GM12878 (cell line): ENCODE data around the gene HSPA1B. TPM values are rescaled to one million over a fixed set of nuclear protein-coding genes. Genes with fewer than 3 reads are reported as not detected.

ENCODE experiments used
- ATAC-seq: fragments of 200-7000 bp; cut with Tn5 transposase; 3 replicates; pipeline ENCODE4 v1.9.1; 2020; ENCODE audit warnings: mild to moderate bottlenecking, moderate library complexity
- BruUV-seq: library from RNA; stranded (reverse); fragments of 400-500 nt; replicated peaks from 2 replicates; lab custom pipeline; 2021; lab: Mats Ljungman, UMichigan
- CTCF ChIA-PET: fragments of 300-600 bp; sonication (Branson Sonifier 250); formaldehyde crosslinking; extraction: SDS; loops from one replicate; lab custom pipeline; 2021; ENCODE audit warnings: inconsistent platforms; lab: Yijun Ruan, JAX
- POLR2A ChIA-PET: fragments of 350-600 bp; formaldehyde crosslinking; extraction: SDS; loops from one replicate; lab custom pipeline; 2021; ENCODE audit warnings: inconsistent platforms; lab: Charles Lee
- RAD21 ChIA-PET: fragments of 300-600 bp; sonication (Branson Sonifier 250); formaldehyde crosslinking; loops from one replicate; lab custom pipeline; 2023; ENCODE audit warnings: antibody characterized with exemption; ENCODE audit not compliant: unreplicated experiment; lab: Charles Lee
- SMC1A ChIA-PET: fragments of 300-600 bp; sonication (Branson Sonifier 250); formaldehyde crosslinking; loops from one replicate; lab custom pipeline; 2023; ENCODE audit not compliant: unreplicated experiment, uncharacterized antibody; lab: Charles Lee
- DNase-seq: peaks from one replicate; pipeline ENCODE4 v3.0.0-alpha.2; 2011; ENCODE audit warnings: low read depth, low spot score
- FAIRE-seq: peaks from 3 replicates; lab custom pipeline; 2011; peaks lifted over from hg19 to GRCh38; lab: Jason Lieb, UNC
- H2AFZ ChIP-seq: 2 replicates; pipeline ENCODE4 v1.6.0; 2011; ENCODE audit warnings: low read depth, low read length, control low read depth; ENCODE audit not compliant: control insufficient read depth
- H3K27ac ChIP-seq: 2 replicates; pipeline ENCODE4 v1.5.1; 2011; ENCODE audit warnings: control low read depth; ENCODE audit not compliant: control insufficient read depth, insufficient read depth
- H3K27me3 ChIP-seq, 2 experiments: replicated peaks in 1 of 2; 2 replicates each; pipeline versions ENCODE4 v1.6.0 to v1.6.1; 2011; ENCODE audit warnings: low read length in 1 of 2; ENCODE audit not compliant: control insufficient read depth in 2 of 2, insufficient read depth in 2 of 2
- H3K36me3 ChIP-seq, 2 experiments: 2 replicates each; pipeline ENCODE4 v1.5.1; 2011; ENCODE audit warnings: low read length in 1 of 2; ENCODE audit not compliant: control insufficient read depth in 2 of 2, insufficient read depth in 2 of 2
- H3K4me1 ChIP-seq: 2 replicates; pipeline ENCODE4 v1.6.1; 2011; ENCODE audit warnings: mild to moderate bottlenecking, low read length, moderate library complexity, mixed read lengths; ENCODE audit not compliant: control insufficient read depth, insufficient read depth
- H3K4me2 ChIP-seq: 2 replicates; pipeline ENCODE4 v1.6.0; 2011; ENCODE audit warnings: control low read depth; ENCODE audit not compliant: control insufficient read depth, insufficient read depth
- H3K4me3 ChIP-seq: fragments of 200-600 bp; sonication (generic); 2 replicates; pipeline ENCODE4 v1.5.1; 2016
- H3K79me2 ChIP-seq: 2 replicates; pipeline ENCODE4 v1.6.0; 2011; ENCODE audit warnings: low read length; ENCODE audit not compliant: control insufficient read depth, insufficient read depth
- H3K9ac ChIP-seq: 2 replicates; pipeline ENCODE4 v1.8.0; 2011; ENCODE audit warnings: low read length, control low read depth, mixed read lengths; ENCODE audit not compliant: control insufficient read depth, insufficient read depth
- H3K9me3 ChIP-seq: replicated peaks from 3 replicates; pipeline ENCODE4 v1.5.1; 2011; ENCODE audit warnings: mild to moderate bottlenecking, low read length; ENCODE audit not compliant: control insufficient read depth, insufficient read depth
- H4K20me1 ChIP-seq: 2 replicates; pipeline ENCODE4 v1.6.0; 2011; ENCODE audit not compliant: control insufficient read depth, insufficient read depth
- BMI1 ChIP-seq: fragments of 450-650 bp; IDR thresholded peaks from 2 replicates; pipeline ENCODE4 v1.6.1; 2016; ENCODE audit warnings: mild to moderate bottlenecking, moderate library complexity, borderline replicate concordance
- CHD4 ChIP-seq: fragments of 200-600 bp; sonication (generic); IDR thresholded peaks from 2 replicates; pipeline ENCODE4 v1.6.1; 2016; ENCODE audit warnings: mild to moderate bottlenecking
- DPF2 ChIP-seq: fragments of 450-650 bp; IDR thresholded peaks from 2 replicates; pipeline ENCODE4 v1.6.1; 2017; ENCODE audit warnings: mild to moderate bottlenecking
- E2F4 ChIP-seq: IDR thresholded peaks from 2 replicates; pipeline ENCODE4 v1.6.1; 2012; ENCODE audit warnings: low read depth, low read length, improper control_type of control experiment
- EED ChIP-seq: sonication (generic); IDR thresholded peaks from 2 replicates; pipeline ENCODE4 v1.6.1; 2016; ENCODE audit warnings: antibody characterized with exemption, low read depth
- IRF3 ChIP-seq: fragments of 450-650 bp; IDR thresholded peaks from 2 replicates; pipeline ENCODE4 v1.6.1; 2014; ENCODE audit warnings: mild to moderate bottlenecking
- KDM1A ChIP-seq: fragments of 200-600 bp; sonication (generic); IDR thresholded peaks from 2 replicates; pipeline ENCODE4 v1.6.1; 2016; ENCODE audit warnings: borderline replicate concordance
- MEF2B ChIP-seq: fragments of 450-650 bp; IDR thresholded peaks from 2 replicates; pipeline ENCODE4 v1.6.1; 2018; ENCODE audit warnings: mild to moderate bottlenecking, moderate library complexity; ENCODE audit not compliant: partially characterized antibody, poor library complexity, severe bottlenecking
- PAX8 ChIP-seq: fragments of 450-650 bp; IDR thresholded peaks from 2 replicates; pipeline ENCODE4 v1.6.1; 2017; ENCODE audit warnings: mild to moderate bottlenecking, moderate library complexity
- PML ChIP-seq: IDR thresholded peaks from 2 replicates; pipeline ENCODE4 v1.6.1; 2012; ENCODE audit warnings: low read length, inconsistent platforms
- POLR2A ChIP-seq: IDR thresholded peaks from 2 replicates; pipeline ENCODE4 v1.6.1; 2011; ENCODE audit warnings: low read depth, mild to moderate bottlenecking, low read length
- RAD51 ChIP-seq: fragments of 450-650 bp; IDR thresholded peaks from 2 replicates; pipeline ENCODE4 v1.6.1; 2016; ENCODE audit warnings: moderate library complexity, mild to moderate bottlenecking, inconsistent platforms
- SMAD5 ChIP-seq: IDR thresholded peaks from 2 replicates; pipeline ENCODE4 v1.6.1; 2016; ENCODE audit warnings: antibody characterized with exemption, low read depth
- SPI1 ChIP-seq: IDR thresholded peaks from 2 replicates; pipeline ENCODE4 v1.6.1; 2011; ENCODE audit warnings: low read depth, mild to moderate bottlenecking, low read length, moderate library complexity, borderline replicate concordance; ENCODE audit not compliant: insufficient read depth
- WRNIP1 ChIP-seq: IDR thresholded peaks from 2 replicates; pipeline ENCODE4 v1.6.1; 2011; ENCODE audit warnings: low read depth, low read length, improper control_type of control experiment, borderline replicate concordance
- ZNF384 ChIP-seq: IDR thresholded peaks from 2 replicates; pipeline ENCODE4 v1.6.1; 2012; ENCODE audit warnings: low read depth, mild to moderate bottlenecking, low read length, improper control_type of control experiment, borderline replicate concordance
- WGBS: methylation state at CpG from one replicate; pipeline ENCODE4 v1.1.6; 2016; ENCODE audit warnings: low lambda C conversion rate; ENCODE audit not compliant: insufficient replicate concordance, insufficient coverage; ENCODE audit errors: missing lambda C conversion rate; 5-methylcytosine and 5-hydroxymethylcytosine counted together
- in situ Hi-C: fragments of 300-500 bp; cut with MboI; formaldehyde crosslinking; loops from 9 replicates; pipeline ENCODE4 v1.14.3; 2018; ENCODE audit warnings: mixed read lengths
- intact Hi-C: fragments of 100-400 bp; cut with micrococcal nuclease; formaldehyde crosslinking; loops from one replicate; pipeline ENCODE4 v1.14.2; 2022; ENCODE audit not compliant: unreplicated experiment
- polyA plus RNA-seq, 11 experiments: library from polyadenylated mRNA; depleted of rRNA in 4 of 11; unstranded in 6 of 11; stranded (reverse) in 5 of 11; fragments of >200 nt; fragmentation: Nextera tagmentation in 4 of 11; fragmentation: Illumina TruSeq in 1 of 11; extraction: Ambion mirVana in 4 of 11; extraction: Trizol in 1 of 11; gene quantifications; 1 replicate in 1 of 11; 2 replicates in 10 of 11; pipeline versions ENCODE4 v1.2.1 to v1.2.3, GENCODE V29; 2011 to 2016; ENCODE audit warnings: inconsistent platforms in 2 of 11, missing spikeins in 2 of 11, low read depth in 1 of 11
- total RNA-seq, 4 experiments: library from RNA; depleted of rRNA in 3 of 4; stranded (reverse); fragments of >200 nt in 3 of 4; fragmentation: Illumina TruSeq in 1 of 4; extraction: Trizol in 1 of 4; gene quantifications; 2 replicates each; pipeline versions ENCODE4 v1.2.1 to v1.2.3, GENCODE V29; 2013 to 2021

Gene HSPA1B
- total and polyA plus RNA-seq, 10 of the 15 experiments (the other 5 are each of a cell fraction or from before 2014, with no cell fraction given): 0.11 to 40.5 (median 12.8) TPM

GRCh38 chr6:31861150-31861549 is 33.6 kb downstream of the HSPA1B start:
- TF ChIP-seq SMAD5: no peak
- TF ChIP-seq PML: no peak
- no peak for TF ChIP-seq MEF2B
- TF ChIP-seq WRNIP1: no peak
- DNase-seq (no peak), ATAC-seq (no peak), FAIRE-seq (no peak)
- Histone ChIP-seq H3K36me3 (peaks cover 0 to 3% of the 10 kb centered on the region in 2 experiments; a peak in 1 of 4 replicates), H3K79me2 (no peaks in the 10 kb centered on the region; the same call in 1 of the 2 replicates), H3K27ac (no peak overlapping the region), H3K27me3 (no peaks in the 10 kb centered on the region), H3K9me3 (no peaks in the 10 kb centered on the region), H2AFZ (no peak overlapping the region), H3K4me3 (no peak overlapping the region), H3K4me2 (no peak overlapping the region; the same call in 1 of the 2 replicates), H3K4me1 (peaks cover 11% of the 10 kb centered on the region), H4K20me1 (no peaks in the 10 kb centered on the region), H3K9ac (no peak overlapping the region)
- CTCF ChIA-PET: no interaction called here
- in situ Hi-C loops (no loop called here), intact Hi-C loops (no loop called here)
- no TSS peak for BruUV-seq
- WGBS: 78% methylated on average over 7 of the region's 7 CpGs
- POLR2A ChIA-PET: no interaction called here
- RAD21 ChIA-PET: no interaction called here
- SMC1A ChIA-PET: no interaction called here

GRCh38 chr6:31861919-31862343 is 34.4 kb downstream of the HSPA1B start:
- Histone ChIP-seq H3K9ac (peak overlapping the region; percentile 67), H4K20me1 (no peaks in the 10 kb centered on the region), H3K36me3 (peaks cover 0 to 3% of the 10 kb centered on the region in 2 experiments; a peak in 1 of 4 replicates), H3K27ac (no peak overlapping the region), H3K27me3 (no peaks in the 10 kb centered on the region), H2AFZ (peak overlapping the region; percentile 61; the same call in 1 of the 2 replicates), H3K4me2 (peak overlapping the region; percentile 98), H3K4me1 (peaks cover 11% of the 10 kb centered on the region), H3K79me2 (no peaks in the 10 kb centered on the region; the same call in 1 of the 2 replicates), H3K9me3 (no peaks in the 10 kb centered on the region), H3K4me3 (peak overlapping the region; percentile 91)
- no peak for TF ChIP-seq E2F4
- TF ChIP-seq DPF2: no peak
- TF ChIP-seq KDM1A: no peak
- TF ChIP-seq CHD4: no peak
- TF ChIP-seq RAD51: no peak
- TF ChIP-seq IRF3: no peak
- no peak for TF ChIP-seq ZNF384
- no peak for TF ChIP-seq BMI1
- no peak for TF ChIP-seq SPI1
- no peak for TF ChIP-seq POLR2A
- no peak for TF ChIP-seq MEF2B
- no peak for TF ChIP-seq EED
- TF ChIP-seq PAX8: no peak
- ChIA-PET RAD21 (interaction anchor here (0.7 to 1.7 kb wide), 5 partner anchors 22 to 263 kb away, joined by 3 to 8 read pairs (median 4); partner anchors contain the start of genes DXO and MSH5), POLR2A (interaction anchor here (0.8 to 2.5 kb wide), 5 partner anchors 18 to 67 kb away, joined by 3 to 22 read pairs (median 7); partner anchors contain the start of gene HSPA1B), SMC1A (interaction anchor here (1.2 to 2.9 kb wide), 4 partner anchors 23 to 240 kb away, joined by 3 to 24 read pairs (median 8); no protein-coding TSS in a partner anchor), CTCF (interaction anchor here (2.2 to 2.3 kb wide), 2 partner anchors 26 to 61 kb away, joined by 9 to 17 read pairs; no protein-coding TSS in a partner anchor)
- in situ Hi-C loops: no loop called here
- ATAC-seq (no peak), DNase-seq (no peak), FAIRE-seq (no peak)
- intact Hi-C loops: loop anchor here (2.0 kb wide), 2 partner anchors 27 to 61 kb away; no protein-coding TSS in a partner anchor
- BruUV-seq: no TSS peak
- 60% methylated on average over 17 of the region's 17 CpGs for WGBS
